ENCODE results near the gene LSG1.

Gene LSG1

DNA sequence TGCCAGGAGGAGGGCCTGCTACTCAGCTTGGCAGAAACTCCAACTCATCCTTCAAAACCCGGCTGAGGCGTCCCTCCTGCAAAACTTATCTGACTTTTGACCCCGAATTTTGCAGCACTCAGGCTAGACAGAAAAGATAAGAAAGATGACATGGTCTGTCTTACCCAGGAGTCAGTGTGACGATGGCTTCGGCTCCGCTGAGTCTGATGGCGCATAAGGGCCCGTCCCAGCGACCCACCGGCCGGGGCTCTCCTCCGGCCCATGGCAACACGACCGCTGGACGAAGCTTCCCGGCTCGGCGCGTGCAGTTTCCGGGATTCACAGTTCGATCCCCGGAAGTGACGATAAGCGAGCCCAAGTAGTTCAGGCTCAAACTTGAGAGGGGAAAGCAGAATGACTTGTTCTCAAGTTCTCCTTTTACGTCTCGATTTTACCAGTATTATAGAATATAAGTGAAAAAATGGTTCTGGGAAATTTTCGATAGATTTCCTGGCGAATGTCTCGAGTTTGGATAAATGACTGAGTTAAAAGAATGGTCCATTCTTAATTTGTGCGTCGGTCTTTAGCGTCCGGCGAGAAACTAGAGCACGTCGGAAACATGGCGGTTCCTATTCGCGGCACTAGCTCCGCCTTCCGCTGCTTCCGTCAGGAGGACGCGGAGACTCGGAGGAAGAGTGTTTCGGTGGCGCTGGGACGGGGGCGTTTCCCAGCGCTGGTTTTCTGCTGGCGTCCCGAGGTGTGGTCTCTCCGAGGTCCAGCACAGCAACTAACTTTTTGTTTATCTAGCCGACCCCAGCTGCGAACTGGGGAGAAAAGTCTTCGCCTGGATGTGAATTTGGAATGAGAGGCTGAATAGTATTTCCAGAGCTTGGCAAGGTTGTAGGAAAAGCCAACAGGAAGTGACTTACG lies at the start of gene LSG1:
Gene LSG1 (minus strand): TSS at position 292 of the 909 bp plus-strand sequence. CDS start 29 bp downstream, at position 263.
- DNase-seq (ENCODE audit: low read depth), result peak; percentile 92
- H3K4me3 ChIP-seq (ENCODE audit: low read depth, low read length), result peak within 1 kb of the TSS; percentile 77
- TF ChIP-seq, protein P1, sequence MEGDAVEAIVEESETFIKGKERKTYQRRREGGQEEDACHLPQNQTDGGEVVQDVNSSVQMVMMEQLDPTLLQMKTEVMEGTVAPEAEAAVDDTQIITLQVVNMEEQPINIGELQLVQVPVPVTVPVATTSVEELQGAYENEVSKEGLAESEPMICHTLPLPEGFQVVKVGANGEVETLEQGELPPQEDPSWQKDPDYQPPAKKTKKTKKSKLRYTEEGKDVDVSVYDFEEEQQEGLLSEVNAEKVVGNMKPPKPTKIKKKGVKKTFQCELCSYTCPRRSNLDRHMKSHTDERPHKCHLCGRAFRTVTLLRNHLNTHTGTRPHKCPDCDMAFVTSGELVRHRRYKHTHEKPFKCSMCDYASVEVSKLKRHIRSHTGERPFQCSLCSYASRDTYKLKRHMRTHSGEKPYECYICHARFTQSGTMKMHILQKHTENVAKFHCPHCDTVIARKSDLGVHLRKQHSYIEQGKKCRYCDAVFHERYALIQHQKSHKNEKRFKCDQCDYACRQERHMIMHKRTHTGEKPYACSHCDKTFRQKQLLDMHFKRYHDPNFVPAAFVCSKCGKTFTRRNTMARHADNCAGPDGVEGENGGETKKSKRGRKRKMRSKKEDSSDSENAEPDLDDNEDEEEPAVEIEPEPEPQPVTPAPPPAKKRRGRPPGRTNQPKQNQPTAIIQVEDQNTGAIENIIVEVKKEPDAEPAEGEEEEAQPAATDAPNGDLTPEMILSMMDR (IDR thresholded peaks at IDR 0.05; ENCODE audit: control insufficient read depth, extremely low read depth, insufficient read depth), result no peak

DNA sequence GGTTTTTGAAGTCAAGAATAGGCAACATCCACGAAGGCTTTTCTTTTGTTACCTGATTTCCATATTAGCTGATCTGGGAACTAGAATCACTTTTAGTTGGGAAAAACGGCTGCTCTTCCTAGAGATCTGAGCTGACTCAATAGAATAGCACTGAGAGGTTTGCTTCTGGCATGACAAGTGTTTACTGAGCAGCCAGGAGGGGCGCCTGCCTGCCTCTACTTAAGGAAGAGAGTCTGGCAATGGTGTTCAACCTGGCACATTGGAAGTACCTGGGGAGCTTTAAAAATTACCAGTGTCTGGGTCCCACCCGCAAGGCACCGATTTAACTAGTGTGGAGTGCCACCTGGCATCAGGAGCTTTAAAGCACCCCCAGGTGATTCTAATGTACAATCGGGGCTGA lies 48.1 kb upstream of the LSG1 start:
- no peak for DNase-seq (ENCODE audit: low read depth)
- H3K4me3 ChIP-seq (ENCODE audit: low read depth, low read length), result no peak overlapping the region
- TF ChIP-seq, protein P1 (IDR thresholded peaks at IDR 0.05; ENCODE audit: control insufficient read depth, extremely low read depth, insufficient read depth), result no peak

DNA sequence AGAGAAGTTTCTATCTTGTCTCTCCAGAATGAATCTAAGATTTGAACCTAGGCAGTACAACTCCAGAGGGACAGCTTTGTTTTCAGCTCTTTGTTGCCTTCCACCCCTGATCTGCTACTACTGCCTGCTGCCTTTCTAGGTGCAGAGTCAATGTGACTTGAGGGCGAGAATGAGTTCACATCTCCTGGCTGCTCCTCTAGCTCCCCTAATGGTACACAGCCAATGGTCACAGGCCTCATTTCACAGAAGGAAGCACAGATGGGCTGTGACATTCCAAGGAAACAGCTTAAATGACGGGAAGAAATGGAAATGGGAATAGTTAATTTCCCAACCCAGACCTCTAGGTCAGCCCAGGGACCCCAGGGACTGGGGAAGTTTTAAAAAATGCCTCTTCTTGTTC lies 46.1 kb upstream of the LSG1 start:
- no peak for DNase-seq (ENCODE audit: low read depth)
- TF ChIP-seq, protein P1 (IDR thresholded peaks at IDR 0.05; ENCODE audit: control insufficient read depth, extremely low read depth, insufficient read depth), result no peak

DNA sequence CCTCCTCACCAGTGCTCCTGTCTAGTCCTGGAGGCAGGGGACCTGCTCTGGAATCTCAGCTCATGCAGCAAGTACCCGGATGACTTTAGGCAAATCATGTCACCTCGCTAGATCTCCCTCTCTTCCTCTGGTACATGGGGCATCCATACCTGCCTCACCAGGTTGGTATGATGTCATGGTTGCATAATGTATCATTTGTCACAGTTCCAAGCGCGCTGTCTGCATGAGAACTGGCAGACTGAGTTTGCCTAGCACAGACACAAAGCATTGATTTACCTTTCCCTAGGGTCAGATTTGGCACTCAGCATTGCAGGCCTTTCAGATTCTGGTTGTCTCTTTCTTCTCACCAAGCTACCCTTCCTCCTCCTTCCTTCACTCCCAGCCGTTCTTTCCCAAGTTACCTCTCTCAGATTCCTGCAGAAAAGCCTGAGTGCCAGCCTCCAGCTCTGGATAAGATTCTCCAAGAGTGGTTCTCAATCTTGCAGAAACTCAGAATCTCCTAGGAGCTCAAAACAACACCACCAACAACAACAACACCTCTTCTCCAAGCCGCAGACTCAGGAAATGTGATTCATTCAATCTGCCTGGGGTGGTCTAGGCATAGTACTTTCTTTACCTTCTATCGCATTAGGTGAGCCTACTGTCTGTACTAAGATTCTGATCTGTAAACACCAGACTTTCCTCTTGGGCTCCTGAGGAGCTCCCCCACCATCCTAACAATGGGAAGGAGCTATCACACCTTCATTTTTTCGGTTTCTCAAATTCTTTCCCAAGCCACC lies 43.2 kb upstream of the LSG1 start:
- no peak overlapping the region for H3K4me3 ChIP-seq (ENCODE audit: low read depth, low read length)
- TF ChIP-seq, protein P1 (IDR thresholded peaks at IDR 0.05; ENCODE audit: control insufficient read depth, extremely low read depth, insufficient read depth), result no peak
- no peak for DNase-seq (ENCODE audit: low read depth)

More for the DNA sequence above, 46.1 kb upstream of the LSG1 start:
- H3K4me3 ChIP-seq (ENCODE audit: low read depth, low read length), result no peak overlapping the region

DNA sequence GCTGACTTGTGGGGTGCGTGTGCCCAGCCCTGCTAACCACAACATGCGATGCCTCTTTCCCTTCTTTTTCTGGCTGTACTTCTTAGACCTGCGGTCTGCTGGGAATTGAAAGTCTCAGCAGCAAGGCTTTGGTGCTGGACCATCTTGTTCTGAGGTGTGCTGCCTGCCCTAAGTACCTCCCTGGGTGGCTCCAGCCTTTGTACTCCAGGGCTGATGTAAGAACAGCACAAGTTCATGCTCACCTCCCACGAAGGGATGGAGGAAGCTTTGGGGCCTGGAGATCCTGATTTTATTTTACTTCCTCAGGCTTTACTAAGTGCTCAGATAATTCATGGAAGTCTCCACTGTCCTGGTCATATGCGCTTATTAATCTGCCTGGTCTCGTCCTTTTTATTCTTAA lies 42.6 kb upstream of the LSG1 start:
- no peak for DNase-seq (ENCODE audit: low read depth)
- TF ChIP-seq, protein P1 (IDR thresholded peaks at IDR 0.05; ENCODE audit: control insufficient read depth, extremely low read depth, insufficient read depth), result no peak
- no peak overlapping the region for H3K4me3 ChIP-seq (ENCODE audit: low read depth, low read length)

DNA sequence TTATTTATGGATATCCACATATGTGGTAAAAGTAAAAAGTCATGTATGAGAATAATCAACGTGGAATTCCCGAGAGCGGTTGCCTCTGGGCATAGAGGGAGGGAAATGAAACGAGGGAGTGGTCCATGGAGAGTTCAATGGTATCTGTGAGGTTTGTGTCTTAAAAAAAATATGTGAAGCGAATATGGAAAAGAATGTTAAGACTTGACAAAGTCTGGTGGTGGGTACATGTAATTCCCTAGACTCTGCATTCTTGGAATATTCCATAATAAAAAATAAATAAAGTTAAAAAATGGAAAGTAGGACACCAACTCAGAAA lies 42.1 kb upstream of the LSG1 start:
- H3K4me3 ChIP-seq (ENCODE audit: low read depth, low read length), result no peak overlapping the region
- DNase-seq (ENCODE audit: low read depth), result no peak
- TF ChIP-seq, protein P1 (IDR thresholded peaks at IDR 0.05; ENCODE audit: control insufficient read depth, extremely low read depth, insufficient read depth), result no peak
